H9 (cell line): ENCODE measurements around the gene PRPF6. TPM values are rescaled to one million over a fixed set of nuclear protein-coding genes. Genes with fewer than 3 reads are reported as not detected.

ENCODE experiments used
- DNase-seq: peaks from one replicate; pipeline ENCODE4 v3.0.0-alpha.2; 2017
- H2AFZ ChIP-seq: one replicate; pipeline ENCODE4 v1.6.1; 2013; ENCODE audit warnings: mild to moderate bottlenecking, low read length, control low read depth, moderate library complexity
- H2AK5ac ChIP-seq: 2 replicates; pipeline ENCODE4 v1.6.1; 2013; ENCODE audit warnings: low read length, control low read depth, mixed read lengths; ENCODE audit not compliant: insufficient read length
- H2BK120ac ChIP-seq: one replicate; pipeline ENCODE4 v1.6.1; 2013; ENCODE audit warnings: low read depth, mild to moderate bottlenecking, low read length, control low read depth, inconsistent platforms; ENCODE audit not compliant: poor library complexity, severe bottlenecking
- H2BK12ac ChIP-seq: 2 replicates; pipeline ENCODE4 v1.6.1; 2013; ENCODE audit warnings: low read length, control low read depth, mixed read lengths, low read depth; ENCODE audit not compliant: insufficient read length
- H2BK15ac ChIP-seq: 2 replicates; pipeline ENCODE4 v1.6.1; 2013; ENCODE audit warnings: low read depth, low read length, control low read depth
- H2BK20ac ChIP-seq: one replicate; pipeline ENCODE4 v1.6.1; 2013; ENCODE audit warnings: low read depth, mild to moderate bottlenecking, low read length, control low read depth, inconsistent platforms; ENCODE audit not compliant: poor library complexity, severe bottlenecking
- H2BK5ac ChIP-seq: 2 replicates; pipeline ENCODE4 v1.6.1; 2013; ENCODE audit warnings: low read length, control low read depth, mixed read lengths; ENCODE audit not compliant: insufficient read length
- H3K14ac ChIP-seq: 2 replicates; pipeline ENCODE4 v1.6.1; 2013; ENCODE audit warnings: low read length, control low read depth; ENCODE audit not compliant: insufficient read depth
- H3K18ac ChIP-seq: 2 replicates; pipeline ENCODE4 v1.6.1; 2013; ENCODE audit warnings: low read depth, mild to moderate bottlenecking, mixed read lengths, low read length, control low read depth; ENCODE audit not compliant: insufficient read length
- H3K23ac ChIP-seq: 2 replicates; pipeline ENCODE4 v1.6.1; 2013; ENCODE audit warnings: low read length, control low read depth, mixed read lengths, low read depth; ENCODE audit not compliant: insufficient read length
- H3K23me2 ChIP-seq: 2 replicates; pipeline ENCODE4 v1.6.1; 2013; ENCODE audit warnings: low read depth, mild to moderate bottlenecking, mixed read lengths, low read length, control low read depth; ENCODE audit not compliant: insufficient read length, poor library complexity, severe bottlenecking
- H3K27ac ChIP-seq: 2 replicates; pipeline ENCODE4 v1.5.1; 2013; ENCODE audit warnings: low read length, control low read depth, mixed read lengths, low read depth; ENCODE audit not compliant: insufficient read length
- H3K27me3 ChIP-seq: 2 replicates; pipeline ENCODE4 v1.6.1; 2013; ENCODE audit warnings: low read length, control low read depth, inconsistent platforms; ENCODE audit not compliant: insufficient read depth
- H3K4ac ChIP-seq: 2 replicates; pipeline ENCODE4 v1.6.1; 2013; ENCODE audit warnings: low read depth, mild to moderate bottlenecking, control low read depth, inconsistent platforms, low read length, moderate library complexity
- H3K4me1 ChIP-seq: 2 replicates; pipeline ENCODE4 v1.6.1; 2013; ENCODE audit warnings: low read length, control low read depth, inconsistent platforms; ENCODE audit not compliant: insufficient read depth
- H3K4me2 ChIP-seq: 2 replicates; pipeline ENCODE4 v1.6.1; 2013; ENCODE audit warnings: low read length, control low read depth, mixed read lengths; ENCODE audit not compliant: insufficient read length, insufficient read depth
- H3K56ac ChIP-seq: 2 replicates; pipeline ENCODE4 v1.6.1; 2013; ENCODE audit warnings: low read depth, mild to moderate bottlenecking, mixed read lengths, low read length, control low read depth; ENCODE audit not compliant: insufficient read length
- H3K79me1 ChIP-seq: 2 replicates; pipeline ENCODE4 v1.6.1; 2013; ENCODE audit warnings: low read depth, mild to moderate bottlenecking, moderate library complexity, low read length, control low read depth, inconsistent platforms; ENCODE audit not compliant: insufficient read depth, poor library complexity, severe bottlenecking
- H3K79me2 ChIP-seq: 2 replicates; pipeline ENCODE4 v1.6.1; 2013; ENCODE audit warnings: low read length, control low read depth, inconsistent platforms; ENCODE audit not compliant: insufficient read depth
- H3K9ac ChIP-seq: 2 replicates; pipeline ENCODE4 v1.6.1; 2013; ENCODE audit warnings: low read length, control low read depth, mixed read lengths; ENCODE audit not compliant: insufficient read length; ENCODE audit errors: extremely low read depth
- H3K9me3 ChIP-seq: one replicate; pipeline ENCODE4 v1.6.1; 2013; ENCODE audit warnings: low read depth, low read length, inconsistent platforms; ENCODE audit not compliant: control insufficient read depth
- H3T11ph ChIP-seq: one replicate; pipeline ENCODE4 v1.6.1; 2013; ENCODE audit warnings: mild to moderate bottlenecking, low read length, control low read depth, inconsistent platforms
- H4K20me1 ChIP-seq: one replicate; pipeline ENCODE4 v1.6.1; 2013; ENCODE audit not compliant: control insufficient read depth, insufficient read length, insufficient read depth
- H4K5ac ChIP-seq: 2 replicates; pipeline ENCODE4 v1.6.1; 2013; ENCODE audit warnings: low read depth, mild to moderate bottlenecking, mixed read lengths, low read length, control low read depth; ENCODE audit not compliant: insufficient read length
- H4K8ac ChIP-seq: replicated peaks from 2 replicates; pipeline ENCODE4 v1.6.1; 2013; ENCODE audit warnings: low read length, control low read depth, mixed read lengths, low read depth; ENCODE audit not compliant: insufficient read length
- H4K91ac ChIP-seq: 2 replicates; pipeline ENCODE4 v1.6.1; 2013; ENCODE audit warnings: low read depth, mild to moderate bottlenecking, moderate library complexity, mixed read lengths, low read length, control low read depth; ENCODE audit not compliant: insufficient read length
- H3K27ac Mint-ChIP-seq, 3 experiments: 2 replicates in 2 of 3; 3 replicates in 1 of 3; pipeline ENCODE4 v1.8.0; 2020 to 2021; ENCODE audit warnings: mixed read lengths in 3 of 3, mild to moderate bottlenecking in 1 of 3, moderate library complexity in 1 of 3
- H3K27me3 Mint-ChIP-seq: 2 replicates; pipeline ENCODE4 v1.8.0; 2021; ENCODE audit warnings: low read depth, mild to moderate bottlenecking, moderate library complexity, mixed read lengths
- H3K36me3 Mint-ChIP-seq, 3 experiments: 2 replicates in 2 of 3; 3 replicates in 1 of 3; pipeline ENCODE4 v1.8.0; 2020 to 2021; ENCODE audit warnings: low read depth in 3 of 3, mixed read lengths in 3 of 3; ENCODE audit not compliant: insufficient read depth in 1 of 3
- H3K4me1 Mint-ChIP-seq, 2 experiments: 2 replicates each; pipeline ENCODE4 v1.8.0; 2020; ENCODE audit warnings: mixed read lengths in 2 of 2
- H3K4me3 Mint-ChIP-seq, 2 experiments: 2 replicates in 1 of 2; 3 replicates in 1 of 2; pipeline ENCODE4 v1.8.0; 2020 to 2021; ENCODE audit warnings: mild to moderate bottlenecking in 2 of 2, mixed read lengths in 2 of 2, moderate library complexity in 1 of 2
- H3K9me3 Mint-ChIP-seq, 2 experiments: 2 replicates in 1 of 2; 3 replicates in 1 of 2; pipeline ENCODE4 v1.8.0; 2020; ENCODE audit warnings: mild to moderate bottlenecking in 2 of 2, mixed read lengths in 2 of 2, moderate library complexity in 1 of 2
- CTCF ChIP-seq: fragments of 200-600 bp; sonication (generic); conservative IDR thresholded peaks from 3 replicates; pipeline ENCODE4 v1.8.0; 2021; ENCODE audit warnings: antibody characterized with exemption, mild to moderate bottlenecking
- WGBS: extraction: QIAGEN DNeasy Blood & Tissue Kit; methylation state at CpG from one replicate; pipeline ENCODE4 v1.1.7; 2013; ENCODE audit warnings: missing lambda C conversion rate, low lambda C conversion rate, mixed read lengths; ENCODE audit not compliant: insufficient read length; ENCODE audit errors: extremely low coverage; 5-methylcytosine and 5-hydroxymethylcytosine counted together
- total RNA-seq: library from RNA; stranded (reverse); gene quantifications from 2 replicates; pipeline ENCODE4 v1.2.1, GENCODE V29; 2021

Gene PRPF6
- total RNA-seq, 1 experiment from 2014 or later, result 87.9 TPM

- peaks cover 9 to 14% of the 10 kb centered on the region in 2 experiments for H3K4me1 Mint-ChIP-seq
- Histone ChIP-seq H3K23ac (no peak overlapping the region), H3K27me3 (no peaks in the 10 kb centered on the region), H3K9ac (no peak overlapping the region), H2BK12ac (no peak overlapping the region), H3K4me1 (no peaks in the 10 kb centered on the region; the same call in 1 of the 2 replicates), H3K79me2 (no peaks in the 10 kb centered on the region), H3K79me1 (no peaks in the 10 kb centered on the region), H2AFZ (no peak overlapping the region), H3K27ac (no peak overlapping the region), H3K14ac (no peak overlapping the region), H3K56ac (no peak overlapping the region), H4K5ac (no peak overlapping the region), H3K9me3 (peaks cover 40% of the 10 kb centered on the region), H2AK5ac (no peak overlapping the region), H4K8ac (no peak overlapping the region), H3K23me2 (peaks cover 6% of the 10 kb centered on the region), H3K4ac (no peak overlapping the region), H4K20me1 (no peaks in the 10 kb centered on the region), H2BK5ac (no peak overlapping the region), H2BK20ac (no peak overlapping the region), H3K18ac (no peak overlapping the region), H2BK15ac (no peak overlapping the region), H3T11ph (no peak overlapping the region), H2BK120ac (no peak overlapping the region), H3K4me2 (no peak overlapping the region), H4K91ac (no peak overlapping the region)
- no CpG with 5 or more reads among the region's 16 CpGs for WGBS
- DNase-seq, result no peak
- H3K4me3 Mint-ChIP-seq, result no peak overlapping the region
- peaks cover 15 to 66% (median 55%) of the 10 kb centered on the region in 3 experiments; a peak in 6 of 7 replicates for H3K36me3 Mint-ChIP-seq
- no peak for TF ChIP-seq CTCF
- H3K27me3 Mint-ChIP-seq, result no peaks in the 10 kb centered on the region; the same call in 1 of the 2 replicates
- H3K9me3 Mint-ChIP-seq, result peaks cover 2 to 10% of the 10 kb centered on the region in 2 experiments; a peak in 3 of 5 replicates
- H3K27ac Mint-ChIP-seq, result no peak overlapping the region
Measured at GRCh38 chr20:63964412-63964811, 16.5 kb upstream of the PRPF6 start.
